ENCODE results near the gene NEURL4.
"Not testable (repeated sequence)": the region's sequence is repeated elsewhere in the genome, so short reads cannot be mapped to it uniquely, and the experiment has no call there.

Gene NEURL4

DNA sequence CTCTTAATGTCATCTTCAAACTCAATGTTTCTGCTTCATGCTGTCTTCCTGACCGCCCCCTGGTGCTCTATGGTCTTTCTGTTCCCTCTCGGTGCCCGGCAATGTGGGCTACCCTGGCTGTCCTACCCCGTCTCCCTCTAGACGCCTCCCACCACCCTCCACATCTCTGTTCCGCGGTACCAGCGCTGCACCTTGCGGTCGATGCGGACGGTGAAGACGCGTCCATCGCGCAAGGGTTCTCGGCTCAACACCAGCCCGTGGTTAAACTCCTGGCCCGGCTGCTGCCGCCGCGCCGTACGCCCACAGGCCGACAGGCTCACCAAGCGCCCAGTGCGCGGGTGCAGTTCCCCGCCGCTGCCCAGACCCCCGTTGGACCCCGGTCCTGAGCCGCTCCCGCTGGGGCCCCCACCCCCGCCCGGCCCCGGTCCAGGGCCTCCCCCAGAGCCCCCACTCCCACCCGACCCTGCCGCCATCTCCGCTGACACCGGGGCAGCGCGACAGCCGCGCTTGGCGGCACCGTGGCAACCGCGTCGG, at the start of gene NEURL4:
Gene NEURL4, minus strand, starts transcription at position 496 of the 534 bp plus-strand sequence. Its CDS starts 23 bp downstream, at position 473.
- peak; percentile 6 to 12 for ATAC-seq

DNA sequence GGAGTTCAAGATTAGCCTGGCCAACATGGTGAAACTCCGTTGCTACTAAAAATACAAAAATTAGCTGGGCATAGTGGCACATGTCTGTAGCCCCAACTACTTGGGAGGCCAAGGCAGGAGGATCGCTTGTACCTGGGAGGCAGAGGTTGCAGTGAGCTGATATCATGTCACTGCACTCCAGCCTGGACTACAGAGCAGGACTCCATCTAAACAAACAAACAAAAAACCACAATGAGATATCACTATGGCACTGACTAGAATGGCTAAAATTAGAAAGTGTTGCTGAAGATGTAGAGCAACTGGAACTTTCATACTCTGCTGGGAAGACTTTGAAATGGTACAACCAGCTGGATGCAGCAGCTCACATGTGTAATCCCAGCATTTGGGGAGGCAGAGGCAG, 45.2 kb upstream of the NEURL4 start:
- ATAC-seq: no peak

DNA sequence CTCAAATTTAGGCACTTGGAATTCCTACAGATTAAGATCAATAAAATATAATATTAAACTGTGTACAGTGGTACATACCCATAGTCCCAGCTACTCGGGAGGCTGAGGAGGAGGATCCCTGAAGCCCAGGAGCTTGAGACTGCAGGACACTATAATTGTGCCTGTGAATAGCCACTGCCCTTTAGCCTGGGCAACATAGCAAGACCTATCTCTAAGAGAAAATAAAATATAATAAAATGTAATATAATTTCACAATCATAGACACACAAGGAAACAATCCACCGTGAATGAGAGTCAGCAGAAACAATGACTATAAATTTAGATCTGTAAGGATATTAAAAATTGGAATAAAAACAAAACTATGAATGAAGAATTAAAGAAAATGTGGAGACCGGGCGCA, 41.7 kb upstream of the NEURL4 start:
- ATAC-seq: no peak

DNA sequence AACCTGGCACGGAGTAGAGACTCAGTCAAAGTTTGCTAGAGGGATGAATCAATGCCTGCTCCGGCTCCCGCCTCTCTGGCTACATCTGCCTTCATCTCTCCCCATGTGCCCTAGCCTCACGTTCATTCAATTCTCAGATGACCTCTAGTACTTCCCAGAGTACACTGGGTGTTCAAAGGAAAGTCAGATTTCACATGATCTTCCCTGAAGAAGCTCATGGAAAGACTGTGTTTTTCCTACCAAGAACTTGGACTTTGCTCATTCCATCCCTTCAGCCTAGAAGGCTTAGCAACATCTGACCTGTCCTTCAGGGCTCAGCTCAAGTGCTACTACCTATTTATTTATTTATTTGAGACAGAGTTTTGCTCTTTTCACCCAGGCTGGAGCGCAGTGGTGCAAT, 40.7 kb upstream of the NEURL4 start:
- ATAC-seq: no peak

DNA sequence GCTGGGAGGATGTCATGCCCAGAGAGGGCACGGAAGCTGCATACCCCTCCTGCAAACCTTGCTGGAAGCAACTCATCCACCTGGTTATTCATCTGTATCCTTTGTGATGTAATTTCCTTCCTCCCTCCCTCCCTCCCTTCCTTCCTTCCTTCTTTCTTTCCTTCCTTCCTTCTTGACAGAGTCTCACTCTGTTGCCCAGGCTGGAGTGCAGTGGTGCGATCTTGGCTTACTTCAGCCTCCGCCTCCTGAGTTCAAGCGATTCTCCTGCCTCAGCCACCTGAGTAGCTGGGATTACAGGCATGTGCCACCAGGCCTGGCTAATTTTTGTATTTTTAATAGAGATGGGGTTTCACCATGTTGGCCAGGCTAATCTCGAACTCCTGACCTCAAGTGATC, 39.5 kb upstream of the NEURL4 start:
- ATAC-seq: not testable (repeated sequence)

DNA sequence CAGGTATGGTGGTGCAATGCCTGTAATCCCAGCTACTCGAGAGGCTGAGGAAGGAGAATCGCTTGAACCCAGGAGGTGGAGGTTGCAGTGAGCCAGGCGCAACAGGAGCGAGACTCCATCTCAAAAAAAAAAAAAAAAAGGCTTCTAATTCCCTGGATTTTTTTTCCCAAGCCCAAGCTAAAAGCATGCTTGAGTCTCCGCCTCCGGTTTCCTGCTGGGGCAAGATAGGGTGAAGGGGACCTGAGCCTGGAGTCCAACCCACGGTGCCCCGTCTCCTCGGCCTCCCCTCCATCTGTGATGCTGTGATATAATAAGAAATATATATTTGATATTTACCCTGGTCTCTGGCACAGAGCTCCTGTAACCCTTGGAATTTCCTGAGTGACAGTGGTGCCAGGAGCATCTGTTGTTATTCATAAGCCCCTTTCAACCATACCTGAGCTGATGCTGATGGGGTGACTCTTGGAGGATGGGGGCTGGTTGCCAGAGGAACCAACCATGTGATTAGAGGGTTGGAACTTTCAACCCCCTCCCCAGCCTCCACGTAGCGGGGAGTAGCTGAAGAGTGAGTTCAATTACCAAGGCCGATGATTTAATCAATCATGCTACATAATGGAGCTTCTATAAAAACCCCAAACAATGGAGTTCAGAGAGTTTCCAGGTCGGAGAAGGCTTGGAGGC, 38.9 kb upstream of the NEURL4 start:
- no peak for ATAC-seq

DNA sequence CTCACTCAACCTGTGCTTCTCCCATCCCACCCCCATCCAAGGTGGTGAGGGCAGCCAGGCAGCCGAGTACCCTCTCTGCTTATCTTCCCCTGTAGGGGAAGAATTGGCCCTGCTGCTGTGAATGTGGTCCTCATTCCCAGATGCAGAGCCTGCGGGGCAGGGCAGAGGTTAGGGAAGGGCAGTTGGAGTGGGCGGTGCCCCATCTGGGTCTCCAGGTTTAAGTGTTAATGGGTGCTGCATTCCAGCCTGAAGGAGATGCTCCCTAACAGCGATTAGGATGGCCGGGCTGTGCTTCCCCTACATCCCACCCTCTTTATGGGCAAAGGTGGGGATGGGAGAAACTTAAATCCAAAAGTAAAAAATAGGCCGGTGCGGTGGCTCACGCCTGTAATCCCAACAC, 37.9 kb upstream of the NEURL4 start:
- ATAC-seq: no peak

DNA sequence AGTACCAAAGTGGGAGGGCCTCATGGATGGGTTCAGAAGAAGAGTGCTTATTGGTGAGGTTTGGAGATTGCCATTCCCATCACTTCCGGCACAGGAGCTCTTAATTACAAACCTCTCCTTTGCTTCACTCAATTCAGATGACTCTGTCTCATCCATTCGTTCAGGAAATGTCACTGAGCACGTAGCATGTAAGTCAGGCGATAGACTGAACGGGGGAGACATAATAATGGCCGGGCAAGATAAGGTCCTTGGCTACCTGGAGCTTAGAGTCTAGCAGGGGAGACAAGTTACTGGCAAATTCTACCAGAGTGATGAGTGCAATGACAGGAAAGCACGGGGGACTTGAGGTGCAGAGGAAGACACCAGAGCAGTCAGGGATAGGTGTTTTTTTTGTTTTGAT, 36.8 kb upstream of the NEURL4 start:
- not testable (repeated sequence) for ATAC-seq

DNA sequence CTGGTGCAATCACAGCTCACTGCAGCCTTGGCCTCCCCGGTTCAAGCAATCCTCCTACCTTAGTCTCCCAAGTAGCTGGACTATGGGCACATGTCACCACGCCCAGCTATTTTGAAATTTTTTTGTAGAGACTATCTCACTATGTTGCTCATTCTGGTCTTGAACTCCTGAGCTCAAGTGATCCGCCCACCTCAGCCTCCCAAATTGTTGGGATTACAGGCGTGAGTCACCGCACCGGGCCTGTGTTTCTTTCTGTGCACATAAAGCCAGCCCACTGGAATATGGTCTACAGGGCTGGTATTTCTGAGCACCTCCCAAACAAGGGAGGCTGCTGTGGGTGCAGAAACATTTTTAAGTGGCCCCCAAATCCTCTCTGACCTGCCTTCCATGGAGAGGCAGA, 34.2 kb upstream of the NEURL4 start:
- no peak for ATAC-seq

DNA sequence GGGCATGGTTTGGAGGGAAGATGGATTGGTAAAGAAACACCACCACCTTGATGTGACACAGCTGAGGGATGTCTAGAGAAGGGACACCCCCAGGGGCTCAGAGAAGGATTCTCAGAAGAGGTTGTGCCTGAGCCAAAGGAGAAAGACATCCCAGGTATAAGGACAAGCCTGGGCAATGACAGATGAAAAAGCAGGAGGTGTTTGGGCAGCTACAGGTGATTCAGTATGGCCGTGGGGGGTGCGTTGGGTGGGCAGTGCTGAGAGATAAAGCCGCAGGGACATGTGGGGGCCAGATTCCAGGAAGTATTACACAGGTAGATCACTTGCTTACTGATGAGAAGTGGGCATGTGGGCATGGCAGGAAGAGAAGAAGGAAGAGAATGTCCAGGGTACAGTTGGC, 32.8 kb upstream of the NEURL4 start:
- ATAC-seq: no peak

DNA sequence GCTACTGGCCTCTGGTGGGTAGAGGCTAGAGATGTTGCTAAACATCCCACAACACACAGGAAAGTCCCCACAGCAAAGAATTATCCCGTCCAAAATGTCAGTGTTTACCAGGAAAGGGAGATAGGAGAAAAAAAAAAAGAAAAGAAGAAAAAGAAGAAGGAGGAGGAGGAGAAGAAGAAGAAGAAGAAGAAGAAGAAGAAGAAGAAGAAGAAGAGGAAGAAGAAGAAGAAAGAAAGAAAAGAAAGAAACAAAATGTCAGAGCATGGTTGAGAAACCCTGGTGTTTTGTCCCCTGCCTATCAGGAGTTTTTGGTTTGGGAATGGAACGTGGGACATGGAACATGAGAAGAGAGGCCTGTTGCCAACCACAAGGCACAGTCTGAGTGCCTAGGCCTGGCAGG, 28.2 kb upstream of the NEURL4 start:
- ATAC-seq: no peak

DNA sequence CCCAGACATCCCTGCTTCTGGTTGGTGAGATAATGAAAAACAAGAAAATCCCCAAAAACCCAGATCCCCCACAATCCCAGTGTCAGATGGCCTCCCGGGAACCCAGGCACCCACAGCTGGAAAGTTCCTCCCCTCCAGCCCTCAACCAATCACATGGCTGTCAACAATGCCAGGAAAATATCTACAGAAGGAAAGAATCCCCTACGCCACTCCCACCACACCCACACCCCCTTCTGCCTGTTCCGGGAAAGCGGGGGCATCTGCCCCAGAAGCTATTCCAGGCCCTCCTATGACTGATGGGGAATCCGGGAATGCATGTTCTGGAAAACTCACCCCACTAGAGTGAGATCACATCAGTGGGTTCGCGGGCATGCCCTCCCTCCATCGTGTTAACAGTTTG, 27.6 kb upstream of the NEURL4 start:
- no peak for ATAC-seq

DNA sequence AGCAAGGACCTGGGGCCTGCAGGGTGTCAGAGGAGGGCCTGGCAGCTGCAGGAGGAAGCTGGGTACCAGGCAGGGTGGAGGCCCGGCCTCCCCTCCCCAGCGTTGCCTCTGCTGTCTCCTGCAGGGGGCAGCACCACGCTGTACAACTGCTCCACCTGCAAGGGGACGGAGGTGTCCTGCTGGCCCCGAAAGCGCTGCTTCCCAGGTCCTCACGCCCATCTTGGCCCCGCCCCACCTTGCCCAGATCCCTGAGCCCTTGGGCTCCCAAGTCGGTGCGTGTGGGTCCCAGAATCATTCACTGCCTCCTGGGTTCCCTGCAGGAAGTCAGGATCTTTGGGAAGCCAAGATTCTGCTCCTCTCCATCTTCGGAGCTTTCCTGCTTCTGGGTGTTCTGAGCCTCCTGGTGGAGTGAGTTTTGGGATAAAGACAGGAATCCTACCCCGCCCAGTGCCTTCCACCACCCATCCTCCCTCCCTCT, 27.0 kb upstream of the NEURL4 start:
- peak; percentile 64 to 71 for ATAC-seq

DNA sequence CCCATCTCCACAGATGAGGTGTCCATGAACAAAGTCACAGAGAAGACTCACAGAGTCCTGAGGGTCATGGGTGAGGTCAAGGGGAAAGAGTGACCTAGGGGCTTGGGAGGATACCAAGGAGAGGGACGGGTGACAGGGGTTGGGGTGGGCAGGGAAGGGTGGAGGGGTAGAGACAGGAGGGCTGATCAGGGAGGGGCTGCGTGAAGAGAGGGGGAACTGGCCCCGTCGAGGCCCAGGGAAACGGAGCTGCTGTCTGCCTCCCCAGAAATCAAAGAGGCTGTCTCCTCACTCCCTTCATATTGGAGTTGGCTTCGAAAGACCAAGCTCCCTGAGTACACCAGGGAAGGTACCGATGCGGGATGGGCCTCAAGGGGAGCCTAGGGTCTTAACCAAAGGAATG, 26.4 kb upstream of the NEURL4 start:
- no peak for ATAC-seq

DNA sequence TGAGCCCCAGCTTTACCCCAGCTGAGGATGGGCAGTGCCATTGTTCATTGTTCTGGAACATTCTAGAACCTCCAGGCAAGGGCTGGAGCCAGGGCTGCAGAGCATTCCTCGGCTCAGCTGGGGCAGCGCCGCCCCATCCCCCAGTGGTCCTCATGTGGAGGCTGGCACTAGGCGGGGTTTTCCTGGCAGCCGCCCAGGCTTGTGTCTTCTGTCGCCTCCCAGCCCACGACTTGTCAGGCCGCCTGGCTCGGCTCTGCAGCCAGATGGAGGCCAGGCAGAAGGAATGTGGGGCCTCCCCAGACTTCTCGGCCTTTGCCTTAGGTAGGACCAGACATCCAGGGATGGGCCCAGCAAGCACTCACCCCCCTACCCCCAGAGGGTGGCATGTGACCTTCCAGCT, 25.9 kb upstream of the NEURL4 start, which contains the start of gene TMEM95:
Gene TMEM95, plus strand, starts transcription at position 104 of the 400 bp plus-strand sequence. Its CDS starts 49 bp downstream, at position 153.
- ATAC-seq: no peak

DNA sequence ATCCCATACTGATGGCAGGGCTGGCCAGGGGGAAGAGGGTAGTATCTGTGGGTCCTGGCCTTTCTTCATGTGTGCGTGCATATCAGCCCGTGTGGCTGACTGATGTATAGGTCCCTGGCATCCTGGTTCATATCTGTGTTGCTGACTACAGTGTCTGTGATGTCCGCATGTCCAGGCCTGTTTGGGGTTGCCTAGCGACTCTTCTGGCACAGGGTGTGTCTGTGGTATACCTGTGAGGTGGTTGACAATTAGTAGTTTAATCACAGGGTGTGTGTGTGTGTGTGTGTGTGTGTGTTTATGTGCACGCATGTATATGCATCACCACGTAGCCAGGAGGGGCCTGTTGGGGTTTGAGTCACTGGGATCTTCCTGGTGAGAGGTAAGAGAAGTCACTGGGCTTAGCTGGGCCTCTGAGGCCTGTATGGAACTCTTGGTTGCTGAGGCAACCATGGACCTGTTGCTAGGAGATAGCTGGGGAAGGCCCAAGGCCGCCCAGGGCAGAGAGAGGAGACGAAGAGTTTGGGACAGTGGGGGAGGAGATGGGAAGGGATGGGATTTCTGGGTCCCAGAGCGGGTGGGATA, 25.2 kb upstream of the NEURL4 start:
- peak in 1 of 2 donors; percentile 5 for ATAC-seq

DNA sequence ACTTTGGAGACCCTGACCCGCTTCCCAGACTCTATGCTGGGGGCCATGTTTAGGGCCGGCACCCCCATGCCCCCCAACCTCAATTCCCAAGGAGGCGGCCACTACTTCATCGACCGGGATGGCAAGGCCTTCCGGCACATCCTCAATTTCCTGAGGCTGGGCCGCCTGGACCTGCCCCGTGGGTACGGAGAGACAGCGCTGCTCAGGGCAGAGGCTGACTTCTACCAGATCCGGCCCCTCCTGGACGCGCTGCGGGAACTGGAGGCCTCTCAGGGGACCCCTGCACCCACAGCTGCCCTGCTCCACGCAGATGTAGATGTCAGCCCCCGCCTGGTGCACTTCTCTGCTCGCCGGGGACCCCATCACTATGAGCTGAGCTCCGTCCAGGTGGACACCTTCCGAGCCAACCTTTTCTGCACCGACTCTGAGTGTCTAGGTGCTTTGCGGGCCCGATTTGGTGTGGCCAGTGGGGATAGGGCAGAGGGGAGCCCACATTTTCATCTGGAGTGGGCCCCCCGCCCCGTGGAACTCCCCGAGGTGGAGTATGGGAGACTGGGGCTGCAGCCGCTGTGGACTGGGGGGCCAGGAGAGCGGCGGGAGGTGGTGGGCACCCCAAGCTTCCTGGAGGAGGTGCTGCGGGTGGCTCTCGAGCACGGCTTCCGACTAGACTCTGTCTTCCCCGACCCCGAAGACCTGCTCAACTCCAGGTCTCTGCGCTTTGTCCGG, 23.9 kb upstream of the NEURL4 start:
- no peak for ATAC-seq

DNA sequence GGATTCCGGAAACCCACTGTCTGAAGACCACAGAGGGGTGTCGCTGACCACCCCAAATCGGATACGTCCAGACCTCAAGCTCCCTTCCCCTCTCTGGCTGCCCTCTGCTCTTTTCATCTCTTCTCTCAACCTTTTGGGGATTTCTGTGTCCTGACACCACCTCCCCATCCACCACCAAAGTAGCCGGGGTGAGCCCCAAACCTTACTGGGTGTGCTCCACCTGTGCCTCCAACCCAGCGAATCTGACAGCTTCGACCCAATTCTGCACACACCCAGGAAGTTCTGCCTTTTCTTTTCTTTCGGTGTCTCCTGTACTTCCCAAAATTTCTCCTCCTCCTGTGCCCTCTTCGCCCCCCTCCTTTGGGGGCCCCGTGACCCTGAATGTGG, 23.4 kb upstream of the NEURL4 start:
- no peak for ATAC-seq

DNA sequence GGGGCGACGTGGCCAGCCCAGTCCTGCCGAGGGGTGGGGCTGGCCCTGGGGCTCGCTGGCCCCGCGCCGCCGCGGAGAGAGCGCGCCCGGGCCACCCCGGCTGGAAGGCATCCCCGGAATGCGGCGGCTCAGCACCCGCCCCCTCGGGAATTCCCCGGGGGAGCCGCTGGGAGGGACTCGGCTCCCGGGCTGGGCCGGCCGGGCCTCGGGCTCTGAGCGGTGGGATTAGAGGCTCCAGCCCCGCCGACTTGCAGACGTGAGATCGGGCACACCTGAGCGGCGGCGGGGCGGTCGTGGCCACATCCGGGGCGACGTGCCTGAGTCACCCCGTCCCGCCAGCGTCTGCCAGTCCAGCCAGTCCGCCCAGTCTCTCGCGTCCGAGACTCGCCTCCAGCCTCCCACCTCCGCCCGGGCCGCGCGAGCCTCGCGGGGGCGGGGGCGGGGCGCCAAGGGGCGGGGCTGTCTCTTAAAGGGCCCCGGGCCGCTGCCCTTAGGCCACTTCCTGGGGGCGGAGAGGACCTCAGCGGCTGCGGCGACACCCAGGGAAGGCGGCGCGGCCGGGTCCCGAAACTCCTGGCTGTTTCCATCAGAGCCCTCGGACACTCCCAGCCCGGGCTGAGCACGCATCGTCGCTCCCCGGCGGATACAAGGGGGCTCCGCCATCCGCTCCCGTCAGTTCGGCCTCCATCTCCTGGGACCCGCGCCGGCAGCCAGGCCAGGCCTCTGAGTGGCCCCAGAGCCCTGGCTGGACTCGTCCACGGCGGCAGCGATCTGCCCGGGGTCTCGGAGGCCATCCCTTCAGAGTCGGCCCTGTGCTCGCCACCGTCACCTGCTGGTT, 22.7 kb upstream of the NEURL4 start, which contains the start of gene KCTD11:
Gene KCTD11, plus strand, starts transcription at position 498 of the 838 bp plus-strand sequence.
- peak; percentile 60 to 61 for ATAC-seq

DNA sequence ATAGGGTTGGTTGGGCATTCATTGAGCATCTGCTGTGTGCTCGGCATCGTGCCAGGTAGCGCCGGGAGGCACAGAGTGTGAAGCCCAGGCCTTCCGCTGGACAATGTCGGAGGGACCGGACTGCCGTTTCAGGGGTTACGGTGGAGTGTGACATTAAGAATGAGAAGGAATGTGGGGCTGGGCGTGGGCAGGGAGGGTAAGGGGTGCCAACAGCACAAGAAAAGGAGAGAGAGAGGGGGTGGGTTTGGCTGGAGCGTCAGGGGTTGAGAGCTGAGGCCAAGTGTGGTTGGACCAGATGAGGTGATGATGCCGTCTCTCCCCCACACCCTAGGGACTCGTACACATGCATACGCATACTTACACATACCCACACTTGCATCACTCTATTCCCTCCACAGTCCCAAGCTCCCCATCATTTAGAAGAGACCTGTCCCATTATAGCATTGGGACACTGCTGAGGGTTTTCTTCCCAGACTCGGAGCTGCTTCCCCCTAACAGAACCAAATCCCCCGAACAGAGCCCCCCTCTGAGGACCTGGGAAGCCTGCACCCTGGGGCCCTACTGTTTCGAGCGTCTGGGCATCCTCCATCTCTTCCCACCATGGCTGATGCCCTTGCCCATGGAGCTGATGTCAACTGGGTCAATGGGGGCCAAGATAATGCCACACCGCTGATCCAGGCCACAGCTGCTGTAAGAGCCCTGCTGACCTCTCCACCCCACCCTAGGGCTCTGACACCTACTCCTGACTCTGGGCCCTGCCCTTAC, 19.5 kb upstream of the NEURL4 start:
- ATAC-seq: no peak

DNA sequence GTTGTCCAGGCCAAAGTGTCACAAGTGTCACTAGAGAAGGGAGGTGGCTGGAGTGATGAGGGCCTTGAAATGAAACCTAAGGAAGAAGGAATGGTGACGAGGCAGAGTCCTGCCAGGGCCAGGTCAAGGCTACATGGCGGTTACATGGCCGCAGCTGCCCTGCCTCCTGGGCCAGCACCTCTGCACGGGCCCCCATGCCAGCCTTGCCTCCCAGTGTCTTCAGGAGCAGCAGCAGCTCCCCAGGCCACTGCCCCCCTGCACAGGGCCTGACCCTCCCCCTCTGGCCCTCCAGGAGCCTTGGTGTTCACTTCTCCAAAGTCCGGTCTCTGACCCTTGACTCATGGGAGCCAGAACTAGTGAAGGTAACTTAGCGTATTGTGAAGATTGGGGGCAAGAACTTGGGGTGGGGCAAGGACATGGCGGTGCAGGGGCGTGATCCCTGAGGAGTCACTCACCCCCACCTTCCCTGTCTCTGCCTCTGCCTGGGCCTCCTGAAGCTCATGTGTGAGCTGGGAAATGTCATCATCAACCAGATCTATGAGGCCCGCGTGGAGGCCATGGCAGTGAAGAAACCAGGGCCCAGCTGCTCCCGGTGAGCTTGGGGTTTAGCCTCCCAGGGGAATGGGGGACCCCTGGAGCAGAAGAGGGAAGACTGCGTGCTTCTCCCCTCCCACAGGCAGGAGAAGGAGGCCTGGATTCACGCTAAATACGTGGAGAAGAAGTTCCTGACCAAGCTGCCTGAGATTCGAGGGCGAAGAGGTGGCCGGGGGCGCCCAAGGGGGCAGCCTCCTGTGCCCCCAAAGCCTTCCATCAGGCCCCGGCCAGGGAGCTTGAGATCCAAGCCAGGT, 18.7 kb upstream of the NEURL4 start:
- ATAC-seq: no peak
